ENCODE results near the gene YIPF5.
A peak's percentile ranks its signal among the peaks of the same experiment; 100 is the strongest.

The YIPF5 gene

GRCh38 chr5:144187699-144188294, 17.3 kb upstream of the YIPF5 start:
- H3K4me3 ChIP-seq (ENCODE audit: insufficient read depth, low read depth, low read length, poor library complexity, severe bottlenecking), result no peak overlapping the region
- peak; percentile 80 to 81 (median 81) for DNase-seq
- no peaks in the 10 kb centered on the region for H3K36me3 ChIP-seq (ENCODE audit: control insufficient read depth, insufficient read depth, low read length)
- no peaks in the 10 kb centered on the region for H3K9me3 ChIP-seq (ENCODE audit: control insufficient read depth, low read length)
- H3K27me3 ChIP-seq (replicated peaks; ENCODE audit: control insufficient read depth, insufficient read depth, low read length, poor library complexity, severe bottlenecking), result no peaks in the 10 kb centered on the region
- peak overlapping the region; percentile 83 for H3K27ac ChIP-seq (ENCODE audit: insufficient read depth, low read length, poor library complexity, severe bottlenecking)
- H3K4me1 ChIP-seq (ENCODE audit: control insufficient read depth, insufficient read depth, low read length, poor library complexity, severe bottlenecking), result peaks cover 43% of the 10 kb centered on the region

DNA sequence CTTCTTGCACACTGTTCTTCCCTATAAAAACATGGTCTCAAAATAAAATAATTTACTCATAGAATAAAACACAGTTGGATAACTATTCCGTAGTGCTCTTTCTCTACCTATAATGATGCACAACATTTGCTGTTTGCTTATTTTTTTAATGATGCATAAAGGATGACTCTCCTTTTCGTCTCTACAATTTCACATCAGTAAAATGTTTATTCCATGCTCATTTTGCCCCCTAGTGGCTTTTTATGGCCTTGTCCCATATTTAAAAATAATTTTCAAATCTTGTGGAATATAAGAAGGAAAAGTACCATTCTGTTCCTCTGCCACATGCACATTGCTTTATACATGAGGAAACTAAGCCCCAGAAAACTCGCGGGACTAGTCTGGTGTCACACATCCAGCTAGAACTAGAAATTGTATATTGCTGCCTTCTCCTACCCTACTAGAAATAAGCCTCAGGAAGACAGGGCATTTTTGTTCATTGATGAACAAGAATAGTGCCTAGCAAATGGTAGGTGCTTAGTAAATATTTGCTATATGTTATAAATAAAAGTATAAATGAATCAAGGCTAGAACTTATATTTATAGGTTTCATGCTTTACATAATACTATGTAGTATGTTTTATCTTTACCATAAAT, 12.9 kb upstream of the YIPF5 start:
- Histone ChIP-seq H3K9me3 (ENCODE audit: control insufficient read depth, low read length) (no peaks in the 10 kb centered on the region), H3K27me3 (replicated peaks; ENCODE audit: control insufficient read depth, insufficient read depth, low read length, poor library complexity, severe bottlenecking) (no peaks in the 10 kb centered on the region), H3K27ac (ENCODE audit: insufficient read depth, low read length, poor library complexity, severe bottlenecking) (no peak overlapping the region), H3K4me3 (ENCODE audit: insufficient read depth, low read depth, low read length, poor library complexity, severe bottlenecking) (no peak overlapping the region), H3K4me1 (ENCODE audit: control insufficient read depth, insufficient read depth, low read length, poor library complexity, severe bottlenecking) (peaks cover 11% of the 10 kb centered on the region), H3K36me3 (ENCODE audit: control insufficient read depth, insufficient read depth, low read length) (no peaks in the 10 kb centered on the region)
- DNase-seq, result no peak

DNA sequence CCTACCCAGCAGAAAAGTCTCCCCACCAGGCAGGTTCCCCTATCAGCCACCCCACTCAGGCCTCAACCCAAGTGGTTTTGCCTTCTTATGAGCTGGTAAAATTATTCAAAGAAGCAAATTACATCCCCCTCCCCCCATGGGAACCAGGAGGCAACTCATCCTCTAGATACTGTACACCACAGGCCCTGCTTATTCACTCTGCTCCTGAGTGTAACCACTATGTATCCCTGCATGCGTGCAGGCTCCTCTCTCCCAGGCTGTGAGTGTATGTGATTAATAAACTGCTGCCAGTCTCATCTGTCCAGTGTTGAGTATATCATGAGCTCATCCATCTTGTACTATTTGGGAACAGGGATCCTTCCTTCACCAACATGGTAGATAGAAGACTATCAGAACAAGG, 8.8 kb upstream of the YIPF5 start:
- no peak for DNase-seq
- Histone ChIP-seq H3K27me3 (replicated peaks; ENCODE audit: control insufficient read depth, insufficient read depth, low read length, poor library complexity, severe bottlenecking) (no peaks in the 10 kb centered on the region), H3K36me3 (ENCODE audit: control insufficient read depth, insufficient read depth, low read length) (no peaks in the 10 kb centered on the region), H3K27ac (ENCODE audit: insufficient read depth, low read length, poor library complexity, severe bottlenecking) (no peak overlapping the region), H3K4me1 (ENCODE audit: control insufficient read depth, insufficient read depth, low read length, poor library complexity, severe bottlenecking) (peaks cover 5% of the 10 kb centered on the region), H3K4me3 (ENCODE audit: insufficient read depth, low read depth, low read length, poor library complexity, severe bottlenecking) (no peak overlapping the region), H3K9me3 (ENCODE audit: control insufficient read depth, low read length) (no peaks in the 10 kb centered on the region)

DNA sequence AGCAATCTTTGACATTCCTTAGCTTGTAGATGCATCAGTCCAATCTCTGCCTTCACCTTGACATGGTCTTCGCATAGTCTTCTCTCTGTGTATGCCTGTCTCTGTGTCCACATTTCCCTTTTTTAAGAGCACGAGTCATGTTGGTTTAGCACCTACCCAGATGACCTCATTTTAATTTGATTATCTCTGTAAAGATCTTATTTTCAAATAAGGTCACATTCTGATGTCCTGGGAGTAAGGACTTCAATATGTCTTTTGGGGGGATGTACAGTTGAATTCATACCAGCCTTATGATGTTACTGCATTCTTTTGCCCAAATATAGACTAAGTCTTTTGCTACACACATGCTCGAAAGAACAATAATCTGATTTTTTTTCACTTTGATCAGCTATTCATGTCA, 7.1 kb upstream of the YIPF5 start:
- no peak overlapping the region for H3K4me3 ChIP-seq (ENCODE audit: insufficient read depth, low read depth, low read length, poor library complexity, severe bottlenecking)
- H3K27me3 ChIP-seq (replicated peaks; ENCODE audit: control insufficient read depth, insufficient read depth, low read length, poor library complexity, severe bottlenecking), result no peaks in the 10 kb centered on the region
- DNase-seq, result no peak
- no peaks in the 10 kb centered on the region for H3K36me3 ChIP-seq (ENCODE audit: control insufficient read depth, insufficient read depth, low read length)
- H3K9me3 ChIP-seq (ENCODE audit: control insufficient read depth, low read length), result no peaks in the 10 kb centered on the region
- H3K4me1 ChIP-seq (ENCODE audit: control insufficient read depth, insufficient read depth, low read length, poor library complexity, severe bottlenecking), result no peaks in the 10 kb centered on the region
- H3K27ac ChIP-seq (ENCODE audit: insufficient read depth, low read length, poor library complexity, severe bottlenecking), result no peak overlapping the region

- Histone ChIP-seq H3K9me3 (ENCODE audit: control insufficient read depth, low read length) (no peaks in the 10 kb centered on the region), H3K27me3 (replicated peaks; ENCODE audit: control insufficient read depth, insufficient read depth, low read length, poor library complexity, severe bottlenecking) (no peaks in the 10 kb centered on the region), H3K36me3 (ENCODE audit: control insufficient read depth, insufficient read depth, low read length) (peaks cover 2% of the 10 kb centered on the region), H3K27ac (ENCODE audit: insufficient read depth, low read length, poor library complexity, severe bottlenecking) (no peak overlapping the region), H3K4me1 (ENCODE audit: control insufficient read depth, insufficient read depth, low read length, poor library complexity, severe bottlenecking) (peaks cover 16% of the 10 kb centered on the region), H3K4me3 (ENCODE audit: insufficient read depth, low read depth, low read length, poor library complexity, severe bottlenecking) (no peak overlapping the region)
- no peak for DNase-seq
Measured at GRCh38 chr5:144173766-144174165, 3.3 kb upstream of the YIPF5 start.

DNA sequence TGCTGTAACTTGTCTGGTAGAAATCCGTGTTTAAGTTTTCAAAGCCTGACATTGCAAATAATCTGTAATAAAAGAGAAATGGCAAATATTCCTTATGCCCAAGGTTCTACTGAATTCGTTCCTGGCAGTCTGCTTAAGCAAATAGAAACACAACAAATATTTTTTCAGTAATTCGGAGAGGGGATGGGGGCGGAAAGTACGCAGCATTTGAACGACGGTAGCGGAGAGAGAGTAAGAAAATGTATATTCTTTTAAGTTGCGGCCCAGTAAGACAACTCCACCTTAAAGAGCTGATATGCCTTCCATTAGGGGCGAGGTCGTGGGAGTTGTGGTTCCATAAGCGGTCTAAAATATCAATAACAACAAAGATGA, 569 bp downstream of the YIPF5 start:
- Histone ChIP-seq H3K27ac (ENCODE audit: insufficient read depth, low read length, poor library complexity, severe bottlenecking) (peak overlapping the region; percentile 92), H3K4me3 (ENCODE audit: insufficient read depth, low read depth, low read length, poor library complexity, severe bottlenecking) (peak overlapping the region; percentile 80), H3K27me3 (replicated peaks; ENCODE audit: control insufficient read depth, insufficient read depth, low read length, poor library complexity, severe bottlenecking) (no peaks in the 10 kb centered on the region), H3K36me3 (ENCODE audit: control insufficient read depth, insufficient read depth, low read length) (peaks cover 9% of the 10 kb centered on the region), H3K4me1 (ENCODE audit: control insufficient read depth, insufficient read depth, low read length, poor library complexity, severe bottlenecking) (peaks cover 16% of the 10 kb centered on the region), H3K9me3 (ENCODE audit: control insufficient read depth, low read length) (no peaks in the 10 kb centered on the region)
- DNase-seq, result no peak

- Histone ChIP-seq H3K9me3 (ENCODE audit: control insufficient read depth, low read length) (no peaks in the 10 kb centered on the region), H3K36me3 (ENCODE audit: control insufficient read depth, insufficient read depth, low read length) (peaks cover 27% of the 10 kb centered on the region), H3K4me3 (ENCODE audit: insufficient read depth, low read depth, low read length, poor library complexity, severe bottlenecking) (no peak overlapping the region), H3K27ac (ENCODE audit: insufficient read depth, low read length, poor library complexity, severe bottlenecking) (no peak overlapping the region), H3K4me1 (ENCODE audit: control insufficient read depth, insufficient read depth, low read length, poor library complexity, severe bottlenecking) (peaks cover 16% of the 10 kb centered on the region), H3K27me3 (replicated peaks; ENCODE audit: control insufficient read depth, insufficient read depth, low read length, poor library complexity, severe bottlenecking) (no peaks in the 10 kb centered on the region)
- DNase-seq, result no peak
Measured at GRCh38 chr5:144167998-144168397, 2.5 kb downstream of the YIPF5 start.

DNA sequence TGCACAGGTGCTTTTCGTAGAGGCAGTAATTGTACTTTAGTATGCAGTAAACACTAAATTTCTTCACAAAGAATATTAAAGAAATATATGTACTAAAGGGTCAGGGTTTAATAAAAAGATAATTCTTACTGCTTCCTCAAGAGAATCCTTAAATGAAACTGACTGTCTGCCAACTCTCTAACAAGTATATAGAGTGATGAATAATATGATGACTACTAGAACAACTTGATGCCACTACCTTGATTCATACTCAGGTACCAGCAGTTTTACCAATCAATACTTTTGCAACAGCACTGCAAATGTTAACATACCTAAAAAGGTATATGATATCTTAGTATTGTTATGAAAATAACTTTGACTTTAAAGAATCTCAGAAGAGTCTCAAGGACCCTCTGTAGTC, 3.8 kb downstream of the YIPF5 start:
- no peak overlapping the region for H3K27ac ChIP-seq (ENCODE audit: insufficient read depth, low read length, poor library complexity, severe bottlenecking)
- no peaks in the 10 kb centered on the region for H3K9me3 ChIP-seq (ENCODE audit: control insufficient read depth, low read length)
- peaks cover 39% of the 10 kb centered on the region for H3K36me3 ChIP-seq (ENCODE audit: control insufficient read depth, insufficient read depth, low read length)
- no peak overlapping the region for H3K4me3 ChIP-seq (ENCODE audit: insufficient read depth, low read depth, low read length, poor library complexity, severe bottlenecking)
- no peak for DNase-seq
- peaks cover 16% of the 10 kb centered on the region for H3K4me1 ChIP-seq (ENCODE audit: control insufficient read depth, insufficient read depth, low read length, poor library complexity, severe bottlenecking)
- H3K27me3 ChIP-seq (replicated peaks; ENCODE audit: control insufficient read depth, insufficient read depth, low read length, poor library complexity, severe bottlenecking), result no peaks in the 10 kb centered on the region

DNA sequence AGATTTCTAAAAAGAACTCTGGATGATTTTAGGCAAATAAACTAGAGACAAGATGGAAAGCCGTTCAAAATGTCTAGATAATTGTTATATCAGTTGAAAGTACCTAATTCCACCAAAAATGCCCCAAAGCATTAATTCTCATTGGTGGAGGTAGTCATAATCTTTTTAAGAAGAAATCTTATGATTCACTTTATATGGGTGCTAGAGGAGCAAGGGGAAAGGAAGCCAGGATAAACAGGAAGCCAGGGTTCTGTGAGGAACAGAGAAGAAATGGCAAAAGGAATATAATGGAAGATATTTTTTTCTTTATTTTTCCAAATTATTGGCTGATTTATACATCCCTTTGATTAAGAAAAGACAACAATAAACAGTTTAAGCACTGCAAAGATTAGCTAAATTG, 7.8 kb downstream of the YIPF5 start:
- Histone ChIP-seq H3K36me3 (ENCODE audit: control insufficient read depth, insufficient read depth, low read length) (peaks cover 54% of the 10 kb centered on the region), H3K27ac (ENCODE audit: insufficient read depth, low read length, poor library complexity, severe bottlenecking) (no peak overlapping the region), H3K4me3 (ENCODE audit: insufficient read depth, low read depth, low read length, poor library complexity, severe bottlenecking) (no peak overlapping the region), H3K9me3 (ENCODE audit: control insufficient read depth, low read length) (no peaks in the 10 kb centered on the region), H3K27me3 (replicated peaks; ENCODE audit: control insufficient read depth, insufficient read depth, low read length, poor library complexity, severe bottlenecking) (no peaks in the 10 kb centered on the region), H3K4me1 (ENCODE audit: control insufficient read depth, insufficient read depth, low read length, poor library complexity, severe bottlenecking) (no peaks in the 10 kb centered on the region)
- DNase-seq, result no peak

- DNase-seq, result no peak
- Histone ChIP-seq H3K4me1 (ENCODE audit: control insufficient read depth, insufficient read depth, low read length, poor library complexity, severe bottlenecking) (no peaks in the 10 kb centered on the region), H3K27ac (ENCODE audit: insufficient read depth, low read length, poor library complexity, severe bottlenecking) (no peak overlapping the region)
Measured at GRCh38 chr5:144156767-144157171, 13.7 kb downstream of the YIPF5 start.

More at GRCh38 chr5:144156767-144157171, 13.7 kb downstream of the YIPF5 start:
- no peak overlapping the region for H3K4me3 ChIP-seq (ENCODE audit: insufficient read depth, low read depth, low read length, poor library complexity, severe bottlenecking)
- no peaks in the 10 kb centered on the region for H3K27me3 ChIP-seq (replicated peaks; ENCODE audit: control insufficient read depth, insufficient read depth, low read length, poor library complexity, severe bottlenecking)
- no peaks in the 10 kb centered on the region for H3K9me3 ChIP-seq (ENCODE audit: control insufficient read depth, low read length)
- peaks cover 20% of the 10 kb centered on the region for H3K36me3 ChIP-seq (ENCODE audit: control insufficient read depth, insufficient read depth, low read length)
